ENCODE measurements around the gene PRDM12.

GRCh38 chr9:130685104-130685503 lies 20.7 kb downstream of the PRDM12 start:
- TF ChIP-seq CTCF (IDR thresholded peaks at IDR 0.05) (no peak), POLR2A (IDR thresholded peaks at IDR 0.05) (no peak)
